Ovary (tissue), 9 donors: ENCODE results near the gene PIK3R4. TPM values are rescaled to one million over a fixed set of nuclear protein-coding genes. Genes with fewer than 3 reads are reported as not detected.

Experiments
- DNase-seq, 5 donors: peaks; one replicate each; pipeline ENCODE4 v3.0.0-alpha.2; 2019 to 2020
- H3K27ac ChIP-seq, 2 donors: fragments of 200-600 bp; one replicate each; pipeline versions ENCODE4 v1.5.1 to v1.8.0; 2019 to 2022
- H3K27me3 ChIP-seq: fragments of 200-600 bp; one replicate; pipeline ENCODE4 v1.8.0; 2022
- H3K36me3 ChIP-seq: fragments of 200-600 bp; sonication (generic); one replicate; pipeline ENCODE4 v1.5.1; 2019
- H3K4me1 ChIP-seq: one replicate; pipeline ENCODE4 v1.8.1; 2013; ENCODE audit warnings: mild to moderate bottlenecking, moderate library complexity; ENCODE audit not compliant: insufficient read depth
- H3K4me3 ChIP-seq: fragments of 200-600 bp; sonication (generic); one replicate; pipeline ENCODE4 v1.5.1; 2017
- H3K9me3 ChIP-seq, 2 donors: fragments of 200-600 bp in 1 of 2; sonication (generic) in 1 of 2; one replicate each; pipeline versions ENCODE4 v1.5.1 to v1.8.1; 2013 to 2019; ENCODE audit warnings: mild to moderate bottlenecking in 1 of 2, moderate library complexity in 1 of 2
- CTCF ChIP-seq, 3 donors: fragments of 450-650 bp in 2 of 3; fragments of 200-600 bp in 1 of 3; IDR thresholded peaks; one replicate each; pipeline versions ENCODE4 v1.5.1 to v1.8.0; 2016 to 2022; ENCODE audit warnings: antibody characterized with exemption in 3 of 3, mild to moderate bottlenecking in 1 of 3
- EP300 ChIP-seq: sonication (generic); formaldehyde crosslinking; IDR thresholded peaks from one replicate; pipeline ENCODE4 v1.6.1; 2017; ENCODE audit warnings: antibody characterized with exemption
- POLR2A ChIP-seq: fragments of 450-650 bp; IDR thresholded peaks from one replicate; pipeline ENCODE4 v1.6.1; 2017; ENCODE audit warnings: antibody characterized with exemption, mild to moderate bottlenecking, moderate library complexity
- WGBS, 3 donors: extraction: QIAGEN DNeasy Blood & Tissue Kit in 1 of 3; methylation state at CpG; one replicate each; pipeline versions ENCODE4 v1.1.5 to v1.1.7; 2013 to 2017; 5-methylcytosine and 5-hydroxymethylcytosine counted together
- intact Hi-C, 4 donors: fragments of 100-400 bp; cut with DNase I; formaldehyde crosslinking; loops; one replicate each; pipeline versions ENCODE4 v1.11.0 to v1.15.1; 2022 to 2023
- polyA plus RNA-seq, 2 donors: library from polyadenylated mRNA; stranded (reverse); fragments of 200-250 nt in 1 of 2; fragments of 350-450 nt in 1 of 2; fragmentation: Illumina TruSeq in 1 of 2; extraction: RNeasy Lipid Tissue Mini Kit (QIAGEN cat#74804) in 1 of 2; gene quantifications; one replicate each; pipeline ENCODE4 v1.2.3, GENCODE V29; 2013 to 2014
- total RNA-seq, 7 donors: library from RNA; depleted of rRNA in 2 of 7; stranded (reverse); fragments of >200 nt in 2 of 7; fragmentation: NEBNext Ultra II Directional in 3 of 7; extraction: Animal tissue kit (Norgen Biotek cat#: 25700) in 3 of 7; gene quantifications; one replicate each; pipeline versions ENCODE4 v1.1.0 to v1.2.4, GENCODE V29; 2016 to 2023
- donor health status: DM: no; HTN: no; CAD: no; lungs with moderate emphysema.
- donor health status: DM: no; HTN: no; CAD: no.
- donor health status: Bipolar disorder and iron deficiency.
- donor health status: DM: yes; HTN: yes; CAD: no.
- donor health status: DM: no; HTN: no; CAD: no.
- donor health status: DM: yes; HTN: yes; CAD: no.

PIK3R4 gene
- total and polyA plus RNA-seq, 9 donors = 22.1 to 43.8 (median 29.7) TPM

DNA sequence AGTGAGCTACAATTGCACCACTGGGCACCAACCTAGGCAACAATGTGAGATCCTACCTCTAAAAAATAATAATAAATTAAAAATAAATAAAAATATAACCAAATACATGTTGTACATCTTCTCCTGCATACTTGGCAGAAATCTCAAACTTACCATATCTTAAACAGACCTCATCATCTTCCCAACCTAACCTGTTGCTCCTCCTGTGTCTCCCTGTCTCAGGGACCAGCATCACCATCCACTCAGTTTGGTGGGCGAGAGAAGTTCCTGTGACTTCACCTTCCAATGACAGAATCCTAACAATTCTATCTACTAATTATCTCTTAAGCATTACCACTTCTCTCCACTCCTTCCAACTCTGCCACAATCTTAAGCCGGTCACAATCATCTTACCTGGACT, 3.3 kb downstream of the PIK3R4 start:
- Histone ChIP-seq H3K27me3 (no peaks in the 10 kb centered on the region), H3K4me3 (no peak overlapping the region), H3K9me3 (no peaks in the 10 kb centered on the region), H3K27ac (no peak overlapping the region), H3K36me3 (no peaks in the 10 kb centered on the region), H3K4me1 (peaks cover 13% of the 10 kb centered on the region)
- DNase-seq = no peak
- WGBS, 3 donors = 83 to 93% (median 88%) methylated on average over 2 of the region's 2 CpGs
- TF ChIP-seq CTCF (IDR thresholded peaks at IDR 0.05) (no peak), POLR2A (no peak), EP300 (no peak)
- intact Hi-C loops = loop anchor here in 1 of 4 donors (10.0 kb wide), 1 partner anchor 151 kb away; the partner anchor contains the start of gene ATP2C1

DNA sequence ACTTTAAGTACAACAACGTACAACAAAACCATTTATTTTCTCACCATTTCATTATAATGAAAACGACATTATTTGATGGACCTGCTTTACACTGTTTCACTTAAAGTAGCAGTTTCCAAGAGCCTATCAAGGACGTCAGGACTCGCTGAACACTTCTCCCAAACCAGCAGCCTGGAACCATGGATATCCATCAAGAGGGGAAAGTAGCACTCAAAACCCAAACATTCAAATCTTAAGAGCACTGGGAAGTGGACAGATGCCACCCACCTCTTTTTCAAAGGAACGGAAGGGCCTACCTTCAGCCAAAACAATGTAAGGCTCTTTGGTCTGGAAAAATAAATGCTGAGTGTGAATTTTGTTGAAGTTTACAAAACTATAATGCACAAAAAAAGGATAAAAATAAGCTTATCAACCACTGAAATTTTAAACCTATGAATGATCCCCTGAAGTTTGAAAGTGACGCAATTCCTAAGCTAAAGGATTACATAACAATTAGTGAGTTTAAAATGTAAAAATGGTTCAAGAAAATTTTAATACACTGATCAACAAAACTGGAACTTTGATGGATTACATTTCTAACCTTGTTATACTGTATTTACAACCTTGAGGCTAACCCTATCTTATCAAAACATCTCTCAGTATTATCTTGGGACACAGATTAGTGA, 4.6 kb downstream of the PIK3R4 start:
- Histone ChIP-seq H3K36me3 (no peaks in the 10 kb centered on the region), H3K27me3 (no peaks in the 10 kb centered on the region), H3K27ac (no peak overlapping the region), H3K4me1 (peaks cover 14% of the 10 kb centered on the region), H3K9me3 (no peaks in the 10 kb centered on the region), H3K4me3 (no peak overlapping the region)
- intact Hi-C loops = loop anchor here in 1 of 4 donors (10.0 kb wide), 1 partner anchor 153 kb away; the partner anchor contains the start of gene ATP2C1
- TF ChIP-seq EP300 (no peak), CTCF (IDR thresholded peaks at IDR 0.05) (no peak), POLR2A (no peak)
- no peak for DNase-seq
- WGBS, 3 donors = 85 to 87% (median 86%) methylated on average over 6 of the region's 6 CpGs

- Histone ChIP-seq H3K27me3 (no peaks in the 10 kb centered on the region), H3K4me3 (no peak overlapping the region), H3K27ac (no peak overlapping the region), H3K4me1 (peaks cover 9% of the 10 kb centered on the region), H3K9me3 (no peaks in the 10 kb centered on the region), H3K36me3 (no peaks in the 10 kb centered on the region)
- DNase-seq = no peak
- intact Hi-C loops = loop anchor here in 1 of 4 donors (10.0 kb wide), 1 partner anchor 155 kb away; the partner anchor contains the start of gene ATP2C1
- TF ChIP-seq POLR2A (no peak), EP300 (no peak), CTCF (IDR thresholded peaks at IDR 0.05) (no peak)
These were observed 6.8 kb downstream of the PIK3R4 start for GRCh38 chr3:130739848-130740247.

DNA sequence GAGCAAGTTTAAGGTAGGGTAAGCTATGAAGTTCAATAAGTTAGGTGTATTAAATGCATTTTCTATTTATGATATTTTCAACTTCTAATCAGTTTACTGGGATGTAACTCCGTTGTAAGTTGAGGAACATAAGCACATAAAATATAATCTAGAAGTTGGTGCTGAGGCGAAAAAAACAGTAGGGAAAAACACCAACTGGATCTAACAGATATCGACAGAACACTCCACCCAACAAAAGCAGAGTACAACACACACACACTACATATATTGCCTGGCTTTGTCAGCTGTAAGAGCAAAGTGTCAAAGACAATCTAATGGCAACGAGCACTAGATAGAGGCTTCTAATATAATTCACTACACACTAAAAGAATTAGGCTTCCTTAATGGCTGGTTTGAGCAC, 8.4 kb downstream of the PIK3R4 start:
- TF ChIP-seq POLR2A = no peak
- no peak for TF ChIP-seq CTCF (IDR thresholded peaks at IDR 0.05)
- TF ChIP-seq EP300 = no peak
- Histone ChIP-seq H3K4me3 (no peak overlapping the region), H3K27ac (no peak overlapping the region), H3K36me3 (no peaks in the 10 kb centered on the region), H3K9me3 (no peaks in the 10 kb centered on the region), H3K27me3 (no peaks in the 10 kb centered on the region), H3K4me1 (peaks cover 4% of the 10 kb centered on the region)
- DNase-seq = no peak
- WGBS, 3 donors = 93 to 94% (median 93%) methylated on average over 4 of the region's 4 CpGs
- intact Hi-C loops = no loop called here
